HuH-7.5 (cell line): ENCODE data around the gene RPL28.
A peak's percentile ranks its signal among the peaks of the same experiment; 100 is the strongest.

ENCODE experiments used
- DNase-seq: peaks from one replicate; pipeline ENCODE4 v3.0.0; 2011; ENCODE audit warnings: low spot score

RPL28 gene

GRCh38 chr19:55385724-55386492, at the start of gene RPL28:
Gene RPL28 (plus strand): TSS chr19:55385932. CDS start chr19:55386358, 426 bp downstream.
- DNase-seq = peak; percentile 96

GRCh38 chr19:55336101-55336500, 49.6 kb upstream of the RPL28 start:
- DNase-seq = no peak

GRCh38 chr19:55339105-55339888, 46.4 kb upstream of the RPL28 start, which contains the start of gene KMT5C:
Gene KMT5C (plus strand): TSS chr19:55339876. CDS start chr19:55341937, 2,061 bp downstream.
- peak; percentile 98 for DNase-seq

- no peak for DNase-seq
Measured at GRCh38 chr19:55339889-55340783, 45.6 kb upstream of the RPL28 start.

- DNase-seq = no peak
Measured at GRCh38 chr19:55340784-55341147, 45.0 kb upstream of the RPL28 start.

- peak; percentile 98 for DNase-seq
Measured at GRCh38 chr19:55341171-55341588, 44.6 kb upstream of the RPL28 start.

GRCh38 chr19:55341595-55342531, 43.9 kb upstream of the RPL28 start:
- no peak for DNase-seq

- DNase-seq = no peak
Measured at GRCh38 chr19:55344444-55344843, 41.3 kb upstream of the RPL28 start.

GRCh38 chr19:55345101-55345817, 40.5 kb upstream of the RPL28 start:
- no peak for DNase-seq

- DNase-seq = no peak
Measured at GRCh38 chr19:55345818-55346724, 39.7 kb upstream of the RPL28 start.

- DNase-seq = no peak
Measured at GRCh38 chr19:55346725-55347441, 38.8 kb upstream of the RPL28 start.

- DNase-seq = no peak
Measured at GRCh38 chr19:55347442-55348009, 38.2 kb upstream of the RPL28 start.

- DNase-seq = no peak
Measured at GRCh38 chr19:55348317-55349034, 37.3 kb upstream of the RPL28 start.

GRCh38 chr19:55350620-55351315, 35.0 kb upstream of the RPL28 start:
- DNase-seq = no peak

- no peak for DNase-seq
Measured at GRCh38 chr19:55352040-55352439, 33.7 kb upstream of the RPL28 start.

- DNase-seq = no peak
Measured at GRCh38 chr19:55352549-55353145, 33.1 kb upstream of the RPL28 start.
